IMR-90 (cell line): ENCODE data around the gene CLEC16A.

Experiments
- BHLHE40 ChIP-seq: fragments of 150-350 bp; IDR thresholded peaks from 2 replicates; pipeline ENCODE4 v1.6.1; 2016; ENCODE audit warnings: mild to moderate bottlenecking, low read depth, low read length
- CHD1 ChIP-seq: IDR thresholded peaks from 2 replicates; pipeline ENCODE4 v1.6.1; 2012; ENCODE audit warnings: low read depth, low read length, improper control_type of control experiment
- CTCF ChIP-seq: conservative IDR thresholded peaks from 2 replicates; pipeline ENCODE4 v1.5.1; 2012; ENCODE audit warnings: mild to moderate bottlenecking, low read depth, low read length, improper control_type of control experiment
- POLR2A ChIP-seq: IDR thresholded peaks from 2 replicates; pipeline ENCODE4 v1.6.1; 2012; ENCODE audit warnings: mild to moderate bottlenecking, low read depth, low read length
- RAD21 ChIP-seq: IDR thresholded peaks from 2 replicates; pipeline ENCODE4 v1.6.1; 2012; ENCODE audit warnings: low read length, improper control_type of control experiment
- RCOR1 ChIP-seq: IDR thresholded peaks from 2 replicates; pipeline ENCODE4 v1.6.1; 2012; ENCODE audit warnings: mild to moderate bottlenecking, low read length, improper control_type of control experiment; ENCODE audit not compliant: insufficient replicate concordance
- SMC3 ChIP-seq: fragments of 150-350 bp; IDR thresholded peaks from 2 replicates; pipeline ENCODE4 v1.6.1; 2016; ENCODE audit warnings: low read depth, mild to moderate bottlenecking, antibody characterized with exemption, low read length, moderate library complexity

- TF ChIP-seq CTCF = no peak
- TF ChIP-seq BHLHE40 = no peak
- no peak for TF ChIP-seq POLR2A
- TF ChIP-seq RCOR1 = no peak
- TF ChIP-seq CHD1 = no peak
- TF ChIP-seq RAD21 = no peak
- no peak for TF ChIP-seq SMC3
Observed at GRCh38 chr16:10943064-10943353, 1.4 kb upstream of the CLEC16A start.
